GM18867 (cell line): ENCODE measurements around the gene SDK2.
A peak's percentile ranks its signal among the peaks of the same experiment; 100 is the strongest.

Source experiments
- ATAC-seq: cut with Tn5 transposase; IDR thresholded peaks from one replicate; pipeline ENCODE4 v1.9.1; 2021; ENCODE audit warnings: mild to moderate bottlenecking, moderate library complexity; ENCODE audit not compliant: unreplicated experiment

The SDK2 gene

GRCh38 chr17:73350864-73351263 is 293.4 kb downstream of the SDK2 start:
- ATAC-seq, result no peak

GRCh38 chr17:73349647-73350046 is 294.6 kb downstream of the SDK2 start:
- ATAC-seq, result no peak

GRCh38 chr17:73349138-73349537 is 295.1 kb downstream of the SDK2 start:
- ATAC-seq, result no peak

GRCh38 chr17:73348829-73349095 is 295.5 kb downstream of the SDK2 start:
- no peak for ATAC-seq

GRCh38 chr17:73348018-73348828 is 296.0 kb downstream of the SDK2 start:
- ATAC-seq, result no peak

GRCh38 chr17:73347351-73347750 is 296.9 kb downstream of the SDK2 start:
- no peak for ATAC-seq

GRCh38 chr17:73346501-73347162 is 297.6 kb downstream of the SDK2 start:
- no peak for ATAC-seq

GRCh38 chr17:73343739-73344454 is 300.3 kb downstream of the SDK2 start:
- ATAC-seq, result no peak

- ATAC-seq, result no peak
Measured at GRCh38 chr17:73343168-73343634, 301.0 kb downstream of the SDK2 start.

GRCh38 chr17:73342541-73343167 is 301.6 kb downstream of the SDK2 start:
- ATAC-seq, result no peak

- no peak for ATAC-seq
Measured at GRCh38 chr17:73342050-73342522, 302.2 kb downstream of the SDK2 start.

GRCh38 chr17:73341350-73342049 is 302.7 kb downstream of the SDK2 start:
- no peak for ATAC-seq

GRCh38 chr17:73340093-73340596 is 304.1 kb downstream of the SDK2 start:
- ATAC-seq, result peak; percentile 49

- ATAC-seq, result no peak
Measured at GRCh38 chr17:73338566-73339197, 305.6 kb downstream of the SDK2 start.

GRCh38 chr17:73338050-73338521 is 306.2 kb downstream of the SDK2 start:
- ATAC-seq, result no peak

GRCh38 chr17:73337330-73337710 is 306.9 kb downstream of the SDK2 start:
- no peak for ATAC-seq

- no peak for ATAC-seq
Measured at GRCh38 chr17:73336408-73337329, 307.6 kb downstream of the SDK2 start.

- ATAC-seq, result no peak
Measured at GRCh38 chr17:73335591-73336407, 308.4 kb downstream of the SDK2 start.
